ENCODE data around the gene PRKG1.
"Not testable (repeated sequence)": the region's sequence is repeated elsewhere in the genome, so short reads cannot be mapped to it uniquely, and the experiment has no call there.

Gene PRKG1

GRCh38 chr10:51227897-51228713, 153.8 kb downstream of the PRKG1 start:
- no peak for DNase-seq (ENCODE audit: low read depth, low spot score)

DNA sequence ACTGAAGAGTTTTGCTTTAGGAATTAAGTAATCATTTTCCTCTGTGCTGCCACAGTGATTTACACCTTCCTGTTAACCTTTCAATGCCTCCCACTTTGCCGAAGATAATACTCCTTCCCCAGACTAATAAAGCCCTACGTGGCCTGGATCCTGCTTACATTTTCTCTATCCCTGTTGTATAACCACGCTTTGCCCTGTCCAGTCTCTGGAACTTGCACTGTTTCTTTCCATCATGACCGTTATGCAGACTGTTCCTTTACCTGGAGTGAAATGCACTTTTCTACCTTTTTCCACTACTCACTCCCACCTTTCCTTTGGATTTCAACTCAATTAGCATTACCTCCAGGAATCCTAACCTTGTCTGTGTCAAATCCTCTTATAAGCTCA, 154.4 kb downstream of the PRKG1 start:
- DNase-seq (ENCODE audit: low read depth, low spot score): no peak

DNA sequence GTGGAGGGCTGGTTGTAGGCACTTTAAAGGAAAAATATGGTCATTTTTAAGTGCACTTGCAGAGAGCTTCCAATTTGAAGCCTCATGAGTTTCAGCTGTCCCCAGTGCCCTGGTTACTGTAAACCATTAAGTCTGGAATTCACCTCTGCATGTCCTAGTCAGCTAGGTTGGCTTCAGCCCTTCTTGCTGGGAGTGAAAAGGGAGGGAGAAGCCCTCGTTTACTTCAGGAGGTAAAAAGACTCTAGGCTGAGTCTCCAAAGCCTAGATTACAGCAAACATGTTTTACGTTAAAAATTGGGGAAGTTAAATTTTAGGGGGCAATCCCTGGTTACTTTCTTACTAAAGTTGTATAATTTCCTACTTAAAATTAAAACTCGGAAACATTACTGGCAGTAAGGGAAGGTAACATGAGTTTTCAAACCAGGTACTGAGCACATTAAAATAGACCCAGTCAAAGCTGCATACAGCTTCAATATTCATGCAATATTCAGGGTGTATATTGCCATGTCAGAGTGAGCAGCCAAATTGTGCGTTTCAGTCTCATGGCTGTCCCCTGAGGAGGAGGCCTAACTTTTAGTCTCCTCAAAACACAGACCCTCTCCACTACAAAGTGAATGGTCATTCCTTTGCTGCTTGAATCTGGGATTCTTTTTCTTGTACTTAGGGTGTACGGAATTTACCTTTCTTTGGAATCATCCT, 156.7 kb downstream of the PRKG1 start:
- no peak for DNase-seq (ENCODE audit: low read depth, low spot score)

GRCh38 chr10:51231754-51232153, 157.5 kb downstream of the PRKG1 start:
- no peak for DNase-seq (ENCODE audit: low read depth, low spot score)

- no peak for DNase-seq (ENCODE audit: low read depth, low spot score)
These were observed 159.2 kb downstream of the PRKG1 start for GRCh38 chr10:51233337-51234100.

DNA sequence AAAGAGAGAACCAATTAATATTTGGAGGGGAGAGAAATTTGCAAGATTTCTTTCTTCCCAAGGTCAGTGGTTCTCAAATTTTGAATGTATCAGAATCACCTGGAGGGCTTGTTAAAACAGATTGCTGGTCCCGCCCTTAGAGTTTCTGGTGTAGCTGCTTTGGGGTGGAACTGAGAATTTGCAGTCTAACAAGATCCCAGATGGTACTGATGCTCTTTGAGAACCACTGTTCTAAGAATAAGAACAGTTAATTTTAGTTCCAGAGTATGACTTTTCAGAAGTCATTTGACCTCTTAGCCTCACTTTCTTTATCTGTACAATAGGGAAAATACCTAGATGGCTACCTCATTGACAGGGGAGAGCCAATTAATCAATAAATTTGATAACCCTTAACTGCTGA, 161.6 kb downstream of the PRKG1 start:
- DNase-seq (ENCODE audit: low read depth, low spot score): no peak

DNA sequence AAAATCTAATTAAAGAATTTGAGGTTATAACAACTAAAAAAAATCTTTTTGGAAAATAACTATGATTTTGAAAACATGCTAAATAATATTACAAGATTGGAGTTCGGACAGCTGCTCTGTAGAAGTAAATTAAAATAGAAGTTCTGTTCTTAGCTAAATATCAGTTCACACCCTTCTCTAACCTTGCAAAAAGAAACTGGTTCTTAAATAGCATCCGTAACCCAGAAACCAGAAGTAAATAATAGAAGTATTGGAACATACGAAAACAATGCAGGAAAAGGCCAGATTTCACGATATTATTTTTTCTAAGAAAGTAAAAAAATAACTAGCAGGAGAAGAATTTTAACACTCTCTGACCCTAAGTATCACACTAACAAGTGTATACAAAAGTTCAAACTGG, 164.7 kb downstream of the PRKG1 start:
- DNase-seq (ENCODE audit: low read depth, low spot score): no peak

GRCh38 chr10:51241461-51241860, 167.2 kb downstream of the PRKG1 start:
- DNase-seq (ENCODE audit: low read depth, low spot score): no peak

DNA sequence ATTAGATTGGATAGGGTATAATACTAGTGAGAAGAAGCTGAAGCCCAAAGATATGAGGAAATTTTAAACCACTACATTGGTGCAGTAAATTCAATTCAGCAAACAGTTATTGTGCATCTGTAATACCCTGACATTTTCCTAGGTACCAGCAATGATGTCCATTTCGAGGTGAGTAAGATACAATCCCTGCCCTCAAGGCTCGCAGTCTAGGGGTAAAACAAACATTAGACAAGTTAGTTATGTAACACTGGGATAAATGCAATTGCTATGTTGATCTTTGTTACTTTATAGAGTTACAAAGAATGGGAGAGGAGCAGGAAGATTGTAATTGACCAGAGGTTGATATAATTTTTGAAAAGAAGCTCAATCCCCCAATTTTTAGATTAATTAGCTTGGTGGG, 168.1 kb downstream of the PRKG1 start:
- no peak for DNase-seq (ENCODE audit: low read depth, low spot score)

GRCh38 chr10:51244309-51244708, 170.0 kb downstream of the PRKG1 start:
- no peak for DNase-seq (ENCODE audit: low read depth, low spot score)

DNA sequence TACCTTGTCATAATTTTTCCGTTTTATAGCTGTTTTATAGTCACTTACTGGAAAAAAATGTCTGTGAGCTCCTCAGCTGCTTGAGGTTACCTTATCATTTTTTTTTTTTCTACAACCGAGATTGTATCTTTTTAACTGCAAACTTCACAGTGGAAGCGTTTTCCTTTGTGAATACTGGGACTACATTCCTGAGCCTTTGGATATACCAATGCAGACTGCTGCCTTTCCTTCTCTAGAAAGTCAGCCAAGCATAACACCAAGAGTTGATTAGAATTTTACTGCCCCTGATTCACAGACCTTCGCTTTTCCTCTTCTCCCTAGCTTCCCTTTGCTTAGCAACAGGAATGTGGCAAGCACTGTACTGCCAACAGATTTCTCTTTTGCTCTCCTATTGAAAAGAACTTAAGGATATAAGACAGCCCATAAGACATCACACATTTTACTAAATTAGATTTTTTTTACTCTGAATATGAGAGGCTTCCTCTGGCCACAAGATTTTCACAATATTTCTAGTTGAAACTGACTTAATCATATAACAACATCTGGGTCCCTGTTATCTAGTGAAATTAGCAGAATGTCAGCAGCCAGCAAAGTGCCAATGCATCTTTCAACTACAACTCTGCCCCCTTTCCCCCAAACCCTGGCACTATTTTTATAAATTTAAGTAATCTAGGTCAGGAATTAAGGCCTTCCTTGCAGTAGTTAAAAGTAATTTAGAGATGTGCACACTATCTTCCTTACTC, 170.6 kb downstream of the PRKG1 start:
- DNase-seq (ENCODE audit: low read depth, low spot score): no peak

- no peak for DNase-seq (ENCODE audit: low read depth, low spot score)
These were observed 171.9 kb downstream of the PRKG1 start for GRCh38 chr10:51246156-51246555.

DNA sequence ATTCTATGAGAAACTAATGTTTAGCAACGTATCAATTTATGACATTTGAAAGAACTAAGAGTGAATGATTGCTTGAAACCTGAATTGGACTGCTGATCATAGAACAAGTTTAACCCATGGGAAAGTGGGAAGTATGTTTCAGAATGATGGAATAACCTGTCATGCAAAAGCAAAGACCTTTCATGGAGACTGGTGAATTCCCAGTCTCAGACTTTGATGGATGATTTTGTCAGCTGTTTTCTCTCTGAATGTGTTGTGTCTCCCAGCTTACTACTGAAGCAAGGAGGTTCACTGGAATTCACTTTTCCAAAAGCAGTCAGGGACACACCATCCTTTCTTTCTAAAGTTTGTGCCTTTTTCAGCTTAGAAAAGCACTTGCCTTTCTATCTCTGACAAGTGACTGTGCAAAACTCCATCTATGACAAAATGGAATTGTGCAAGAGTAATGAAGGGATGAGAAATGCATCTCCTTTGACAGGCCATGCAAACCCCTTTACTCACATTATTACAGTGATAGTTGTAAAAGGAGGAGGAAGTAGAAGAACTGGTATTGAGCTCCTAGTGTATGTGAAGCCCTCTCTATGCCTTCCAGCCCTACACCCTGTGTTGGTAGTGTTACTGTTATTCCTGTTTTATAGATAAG, 176.1 kb downstream of the PRKG1 start:
- DNase-seq (ENCODE audit: low read depth, low spot score): no peak

DNA sequence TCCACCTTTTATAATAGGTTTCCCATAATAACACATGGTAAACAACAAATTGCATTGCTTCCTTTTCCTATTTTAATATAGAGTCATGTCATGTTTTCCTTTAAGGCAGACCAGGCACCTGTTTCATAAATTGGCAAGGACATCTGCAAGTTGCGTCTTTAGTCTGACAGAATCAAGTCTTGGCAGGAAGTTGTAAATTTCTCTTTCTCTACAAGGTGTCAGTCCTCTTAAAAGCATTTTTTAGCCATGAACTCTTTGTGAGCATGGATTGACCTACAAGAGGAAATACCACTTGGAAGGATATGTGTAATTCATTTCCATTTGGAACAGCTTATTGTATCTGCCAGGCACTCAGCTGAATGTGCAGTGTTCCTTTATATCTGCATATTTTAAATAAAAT, 176.8 kb downstream of the PRKG1 start:
- DNase-seq (ENCODE audit: low read depth, low spot score): no peak

- no peak for DNase-seq (ENCODE audit: low read depth, low spot score)
These were observed 181.1 kb downstream of the PRKG1 start for GRCh38 chr10:51255381-51255780.

DNA sequence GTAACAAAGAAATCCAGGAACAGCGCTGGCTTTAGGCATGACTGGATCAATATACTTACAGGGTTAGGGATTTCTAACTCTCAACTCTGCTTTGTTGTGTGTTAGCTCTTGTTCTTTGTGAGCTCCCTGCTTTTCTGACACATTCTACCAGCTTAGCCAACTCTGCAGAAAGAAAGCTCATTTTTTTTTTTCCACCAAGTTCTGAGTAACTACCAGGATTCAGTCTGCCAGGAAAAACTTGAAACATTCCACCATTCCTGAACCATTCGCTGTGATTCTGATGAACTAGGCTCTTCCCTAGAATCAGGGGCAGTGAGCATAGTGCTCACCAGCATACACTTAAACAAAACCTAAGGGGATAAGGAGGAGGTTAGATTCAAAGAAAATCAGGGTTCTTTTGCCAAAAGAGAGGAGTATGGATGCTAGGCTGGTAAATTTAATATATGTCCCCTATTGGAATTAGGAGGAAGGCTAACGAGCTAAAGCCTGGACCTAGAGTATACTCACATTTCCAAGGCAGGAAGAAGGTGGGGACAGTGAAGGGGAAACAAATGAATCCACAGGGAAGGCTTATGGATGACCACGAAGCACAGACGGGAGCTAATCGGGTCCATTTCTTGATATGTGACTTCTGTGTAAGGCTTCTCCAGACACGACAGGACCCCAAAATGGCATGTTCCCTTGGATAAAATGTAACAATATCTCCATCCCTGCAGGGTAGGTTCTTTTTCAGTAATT, 183.4 kb downstream of the PRKG1 start:
- DNase-seq (ENCODE audit: low read depth, low spot score): no peak

DNA sequence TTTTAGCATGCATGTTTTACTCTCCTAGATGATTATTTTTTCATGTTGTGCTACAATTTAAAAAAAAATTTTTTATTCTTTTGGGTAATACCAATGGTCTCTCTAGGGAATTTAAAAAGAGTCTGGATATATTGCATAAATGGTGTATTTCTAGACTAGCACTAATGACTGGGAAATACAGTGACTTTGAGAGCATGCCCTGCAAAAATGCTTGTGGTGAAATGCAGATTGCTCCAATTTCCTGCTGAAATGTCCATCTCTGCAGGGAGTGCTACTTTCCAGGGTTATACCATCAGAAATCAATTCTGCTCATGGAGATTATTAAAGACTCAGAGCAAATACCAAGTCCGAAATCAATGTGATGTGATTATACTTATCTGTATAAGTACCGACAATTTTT, 186.1 kb downstream of the PRKG1 start:
- DNase-seq (ENCODE audit: low read depth, low spot score): no peak

DNA sequence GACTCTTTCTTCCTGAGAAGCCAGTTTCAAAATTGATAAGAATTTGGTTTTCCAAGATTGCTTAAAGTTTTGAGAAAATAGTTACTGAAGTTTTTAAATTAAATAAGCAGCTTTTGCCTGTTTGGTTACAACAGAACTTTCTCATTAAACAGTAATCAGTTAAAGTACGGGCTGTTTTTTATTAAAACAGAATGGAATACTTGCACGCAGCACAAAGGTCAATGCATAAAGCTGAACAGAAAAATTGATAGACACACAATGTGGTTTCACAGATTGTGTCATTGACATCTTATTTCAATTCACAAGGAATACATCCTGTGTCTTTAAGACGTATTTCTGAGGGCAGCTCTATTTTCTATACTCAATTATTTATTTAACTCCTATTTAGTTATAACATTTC, 192.2 kb downstream of the PRKG1 start:
- DNase-seq (ENCODE audit: low read depth, low spot score): no peak

DNA sequence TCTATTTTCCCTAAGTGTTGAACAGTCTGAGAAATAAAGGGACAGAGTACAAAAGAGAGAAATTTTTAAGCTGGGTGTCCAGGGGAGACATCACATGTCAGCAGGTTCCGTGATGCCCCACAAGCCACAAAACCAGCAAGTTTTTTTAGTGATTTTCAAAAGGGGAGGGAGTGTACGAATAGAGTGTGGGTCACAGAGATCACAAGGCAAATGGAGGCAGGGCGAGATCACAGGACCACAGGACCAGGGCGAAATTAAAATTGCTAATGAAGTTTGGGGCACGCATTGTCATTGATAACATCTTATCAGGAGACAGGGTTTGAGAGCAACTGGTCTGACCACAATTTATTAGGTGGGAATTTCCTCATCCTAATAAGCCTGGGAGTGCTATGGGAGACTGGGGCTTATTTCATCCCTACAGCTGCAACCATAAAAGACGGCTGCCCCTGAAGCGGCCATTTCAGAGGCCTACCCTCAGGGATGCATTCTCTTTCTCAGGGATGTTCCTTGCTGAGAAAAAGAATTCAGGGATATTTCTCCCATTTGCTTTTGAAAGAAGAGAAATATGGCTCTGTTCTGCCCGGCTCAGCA, 193.8 kb downstream of the PRKG1 start:
- not testable (repeated sequence) for DNase-seq (ENCODE audit: low read depth, low spot score)

DNA sequence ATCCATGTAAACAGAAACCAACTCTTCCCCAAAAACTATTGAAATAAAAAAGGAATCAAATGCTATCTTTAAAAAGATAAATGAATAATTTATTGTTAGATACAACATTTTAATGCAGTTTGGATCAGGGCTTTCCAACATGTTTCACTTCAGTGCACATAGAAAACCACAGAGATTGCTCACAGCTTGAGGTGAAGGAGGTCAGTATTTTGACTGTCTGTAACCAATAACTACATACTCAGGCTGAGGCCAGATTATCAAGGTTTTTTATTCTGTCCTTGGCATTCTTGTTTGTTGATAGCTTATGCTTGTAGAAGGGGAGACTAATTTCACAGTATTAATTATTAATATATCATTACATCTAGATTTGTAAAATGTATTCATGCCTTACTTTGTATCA, 195.5 kb downstream of the PRKG1 start:
- DNase-seq (ENCODE audit: low read depth, low spot score): no peak
